H9 (cell line): ENCODE data around the gene KRT24. TPM values are rescaled to one million over a fixed set of nuclear protein-coding genes. Genes with fewer than 3 reads are reported as not detected.

Experiments used
- DNase-seq: peaks from one replicate; pipeline ENCODE4 v3.0.0-alpha.2; 2017
- H2AFZ ChIP-seq: one replicate; pipeline ENCODE4 v1.6.1; 2013; ENCODE audit warnings: mild to moderate bottlenecking, low read length, control low read depth, moderate library complexity
- H2AK5ac ChIP-seq: 2 replicates; pipeline ENCODE4 v1.6.1; 2013; ENCODE audit warnings: low read length, control low read depth, mixed read lengths; ENCODE audit not compliant: insufficient read length
- H2BK120ac ChIP-seq: one replicate; pipeline ENCODE4 v1.6.1; 2013; ENCODE audit warnings: low read depth, mild to moderate bottlenecking, low read length, control low read depth, inconsistent platforms; ENCODE audit not compliant: poor library complexity, severe bottlenecking
- H2BK12ac ChIP-seq: 2 replicates; pipeline ENCODE4 v1.6.1; 2013; ENCODE audit warnings: low read length, control low read depth, mixed read lengths, low read depth; ENCODE audit not compliant: insufficient read length
- H2BK15ac ChIP-seq: 2 replicates; pipeline ENCODE4 v1.6.1; 2013; ENCODE audit warnings: low read depth, low read length, control low read depth
- H2BK20ac ChIP-seq: one replicate; pipeline ENCODE4 v1.6.1; 2013; ENCODE audit warnings: low read depth, mild to moderate bottlenecking, low read length, control low read depth, inconsistent platforms; ENCODE audit not compliant: poor library complexity, severe bottlenecking
- H2BK5ac ChIP-seq: 2 replicates; pipeline ENCODE4 v1.6.1; 2013; ENCODE audit warnings: low read length, control low read depth, mixed read lengths; ENCODE audit not compliant: insufficient read length
- H3K14ac ChIP-seq: 2 replicates; pipeline ENCODE4 v1.6.1; 2013; ENCODE audit warnings: low read length, control low read depth; ENCODE audit not compliant: insufficient read depth
- H3K18ac ChIP-seq: 2 replicates; pipeline ENCODE4 v1.6.1; 2013; ENCODE audit warnings: low read depth, mild to moderate bottlenecking, mixed read lengths, low read length, control low read depth; ENCODE audit not compliant: insufficient read length
- H3K23ac ChIP-seq: 2 replicates; pipeline ENCODE4 v1.6.1; 2013; ENCODE audit warnings: low read length, control low read depth, mixed read lengths, low read depth; ENCODE audit not compliant: insufficient read length
- H3K23me2 ChIP-seq: 2 replicates; pipeline ENCODE4 v1.6.1; 2013; ENCODE audit warnings: low read depth, mild to moderate bottlenecking, mixed read lengths, low read length, control low read depth; ENCODE audit not compliant: insufficient read length, poor library complexity, severe bottlenecking
- H3K27ac ChIP-seq: 2 replicates; pipeline ENCODE4 v1.5.1; 2013; ENCODE audit warnings: low read length, control low read depth, mixed read lengths, low read depth; ENCODE audit not compliant: insufficient read length
- H3K27me3 ChIP-seq: 2 replicates; pipeline ENCODE4 v1.6.1; 2013; ENCODE audit warnings: low read length, control low read depth, inconsistent platforms; ENCODE audit not compliant: insufficient read depth
- H3K4ac ChIP-seq: 2 replicates; pipeline ENCODE4 v1.6.1; 2013; ENCODE audit warnings: low read depth, mild to moderate bottlenecking, control low read depth, inconsistent platforms, low read length, moderate library complexity
- H3K4me1 ChIP-seq: 2 replicates; pipeline ENCODE4 v1.6.1; 2013; ENCODE audit warnings: low read length, control low read depth, inconsistent platforms; ENCODE audit not compliant: insufficient read depth
- H3K4me2 ChIP-seq: 2 replicates; pipeline ENCODE4 v1.6.1; 2013; ENCODE audit warnings: low read length, control low read depth, mixed read lengths; ENCODE audit not compliant: insufficient read length, insufficient read depth
- H3K56ac ChIP-seq: 2 replicates; pipeline ENCODE4 v1.6.1; 2013; ENCODE audit warnings: low read depth, mild to moderate bottlenecking, mixed read lengths, low read length, control low read depth; ENCODE audit not compliant: insufficient read length
- H3K79me1 ChIP-seq: 2 replicates; pipeline ENCODE4 v1.6.1; 2013; ENCODE audit warnings: low read depth, mild to moderate bottlenecking, moderate library complexity, low read length, control low read depth, inconsistent platforms; ENCODE audit not compliant: insufficient read depth, poor library complexity, severe bottlenecking
- H3K79me2 ChIP-seq: 2 replicates; pipeline ENCODE4 v1.6.1; 2013; ENCODE audit warnings: low read length, control low read depth, inconsistent platforms; ENCODE audit not compliant: insufficient read depth
- H3K9ac ChIP-seq: 2 replicates; pipeline ENCODE4 v1.6.1; 2013; ENCODE audit warnings: low read length, control low read depth, mixed read lengths; ENCODE audit not compliant: insufficient read length; ENCODE audit errors: extremely low read depth
- H3K9me3 ChIP-seq: one replicate; pipeline ENCODE4 v1.6.1; 2013; ENCODE audit warnings: low read depth, low read length, inconsistent platforms; ENCODE audit not compliant: control insufficient read depth
- H3T11ph ChIP-seq: one replicate; pipeline ENCODE4 v1.6.1; 2013; ENCODE audit warnings: mild to moderate bottlenecking, low read length, control low read depth, inconsistent platforms
- H4K20me1 ChIP-seq: one replicate; pipeline ENCODE4 v1.6.1; 2013; ENCODE audit not compliant: control insufficient read depth, insufficient read length, insufficient read depth
- H4K5ac ChIP-seq: 2 replicates; pipeline ENCODE4 v1.6.1; 2013; ENCODE audit warnings: low read depth, mild to moderate bottlenecking, mixed read lengths, low read length, control low read depth; ENCODE audit not compliant: insufficient read length
- H4K8ac ChIP-seq: replicated peaks from 2 replicates; pipeline ENCODE4 v1.6.1; 2013; ENCODE audit warnings: low read length, control low read depth, mixed read lengths, low read depth; ENCODE audit not compliant: insufficient read length
- H4K91ac ChIP-seq: 2 replicates; pipeline ENCODE4 v1.6.1; 2013; ENCODE audit warnings: low read depth, mild to moderate bottlenecking, moderate library complexity, mixed read lengths, low read length, control low read depth; ENCODE audit not compliant: insufficient read length
- H3K27ac Mint-ChIP-seq, 3 experiments: 2 replicates in 2 of 3; 3 replicates in 1 of 3; pipeline ENCODE4 v1.8.0; 2020 to 2021; ENCODE audit warnings: mixed read lengths in 3 of 3, mild to moderate bottlenecking in 1 of 3, moderate library complexity in 1 of 3
- H3K27me3 Mint-ChIP-seq: 2 replicates; pipeline ENCODE4 v1.8.0; 2021; ENCODE audit warnings: low read depth, mild to moderate bottlenecking, moderate library complexity, mixed read lengths
- H3K36me3 Mint-ChIP-seq, 3 experiments: 2 replicates in 2 of 3; 3 replicates in 1 of 3; pipeline ENCODE4 v1.8.0; 2020 to 2021; ENCODE audit warnings: low read depth in 3 of 3, mixed read lengths in 3 of 3; ENCODE audit not compliant: insufficient read depth in 1 of 3
- H3K4me1 Mint-ChIP-seq, 2 experiments: 2 replicates each; pipeline ENCODE4 v1.8.0; 2020; ENCODE audit warnings: mixed read lengths in 2 of 2
- H3K4me3 Mint-ChIP-seq, 2 experiments: 2 replicates in 1 of 2; 3 replicates in 1 of 2; pipeline ENCODE4 v1.8.0; 2020 to 2021; ENCODE audit warnings: mild to moderate bottlenecking in 2 of 2, mixed read lengths in 2 of 2, moderate library complexity in 1 of 2
- H3K9me3 Mint-ChIP-seq, 2 experiments: 2 replicates in 1 of 2; 3 replicates in 1 of 2; pipeline ENCODE4 v1.8.0; 2020; ENCODE audit warnings: mild to moderate bottlenecking in 2 of 2, mixed read lengths in 2 of 2, moderate library complexity in 1 of 2
- CTCF ChIP-seq: fragments of 200-600 bp; sonication (generic); conservative IDR thresholded peaks from 3 replicates; pipeline ENCODE4 v1.8.0; 2021; ENCODE audit warnings: antibody characterized with exemption, mild to moderate bottlenecking
- WGBS: extraction: QIAGEN DNeasy Blood & Tissue Kit; methylation state at CpG from one replicate; pipeline ENCODE4 v1.1.7; 2013; ENCODE audit warnings: missing lambda C conversion rate, low lambda C conversion rate, mixed read lengths; ENCODE audit not compliant: insufficient read length; ENCODE audit errors: extremely low coverage; 5-methylcytosine and 5-hydroxymethylcytosine counted together
- total RNA-seq: library from RNA; stranded (reverse); gene quantifications from 2 replicates; pipeline ENCODE4 v1.2.1, GENCODE V29; 2021

KRT24 gene
- total RNA-seq, 1 experiment from 2014 or later, result not detected

- H3K27me3 Mint-ChIP-seq, result peaks cover 13% of the 10 kb centered on the region
- Histone ChIP-seq H4K8ac (no peak overlapping the region), H3K79me1 (no peaks in the 10 kb centered on the region), H4K5ac (no peak overlapping the region), H2BK5ac (no peak overlapping the region), H3K56ac (no peak overlapping the region), H2BK120ac (no peak overlapping the region), H3K9me3 (no peaks in the 10 kb centered on the region), H4K91ac (no peak overlapping the region), H3K4ac (no peak overlapping the region), H2BK20ac (no peak overlapping the region), H3K18ac (no peak overlapping the region), H3K14ac (no peak overlapping the region), H2BK15ac (no peak overlapping the region), H3K79me2 (no peaks in the 10 kb centered on the region), H3K27me3 (no peaks in the 10 kb centered on the region), H3K27ac (no peak overlapping the region), H3K23me2 (no peaks in the 10 kb centered on the region), H2BK12ac (no peak overlapping the region), H3T11ph (no peak overlapping the region), H3K9ac (no peak overlapping the region), H2AK5ac (no peak overlapping the region), H3K23ac (no peak overlapping the region), H4K20me1 (no peaks in the 10 kb centered on the region), H3K4me1 (peaks cover 4% of the 10 kb centered on the region; the same call in 1 of the 2 replicates), H2AFZ (no peak overlapping the region), H3K4me2 (no peak overlapping the region)
- no peak overlapping the region for H3K4me3 Mint-ChIP-seq
- H3K9me3 Mint-ChIP-seq, result no peaks in the 10 kb centered on the region
- no peaks in the 10 kb centered on the region for H3K36me3 Mint-ChIP-seq
- no peak for TF ChIP-seq CTCF
- DNase-seq, result no peak
- whole genome bisulfite sequencing, result no CpG with 5 or more reads among the region's 4 CpGs
- H3K4me1 Mint-ChIP-seq, result peaks cover 5 to 7% of the 10 kb centered on the region in 2 experiments; a peak in 3 of 4 replicates
- no peak overlapping the region for H3K27ac Mint-ChIP-seq
Measured at GRCh38 chr17:40675905-40676304, 27.6 kb downstream of the KRT24 start.
